Breast epithelium (tissue), 3 donors: ENCODE data around the gene AMZ1.

Experiments
- CTCF ChIP-seq, 3 donors: fragments of 450-650 bp; IDR thresholded peaks; one replicate each; pipeline ENCODE4 v1.5.1; 2016 to 2017; ENCODE audit warnings: antibody characterized with exemption in 3 of 3, mild to moderate bottlenecking in 3 of 3, moderate library complexity in 3 of 3
- POLR2A ChIP-seq: fragments of 450-650 bp; IDR thresholded peaks from one replicate; pipeline ENCODE4 v1.6.1; 2016; ENCODE audit warnings: antibody characterized with exemption, mild to moderate bottlenecking, moderate library complexity
- POLR2AphosphoS5 ChIP-seq, 3 donors: sonication (generic); formaldehyde crosslinking; IDR thresholded peaks; one replicate each; pipeline ENCODE4 v1.6.1; 2017; ENCODE audit warnings: antibody characterized with exemption in 3 of 3

- TF ChIP-seq POLR2AphosphoS5 (IDR thresholded peaks at IDR 0.05): no peak
- no peak for TF ChIP-seq CTCF (IDR thresholded peaks at IDR 0.05)
- TF ChIP-seq POLR2A: no peak
Measured at GRCh38 chr7:2657208-2657607, 30.8 kb upstream of the AMZ1 start.
